ENCODE results near the gene WDSUB1. TPM values are rescaled to one million over a fixed set of nuclear protein-coding genes. Genes with fewer than 3 reads are reported as not detected.

Gene WDSUB1
- total and polyA plus RNA-seq, 4 donors = 5.2 to 11.3 (median 8.6) TPM

Small RNAs within 50 kb of the gene (microRNA-seq; reads per million reads assigned to microRNA genes)
- gene MIR6888 = 0 reads per million in 2 donors
